ENCODE measurements around the gene PI4KA.

- no peak for TF ChIP-seq CTCF (IDR thresholded peaks at IDR 0.05)
- TF ChIP-seq ZFX (IDR thresholded peaks at IDR 0.05; ENCODE audit: borderline replicate concordance) = no peak
These were observed 115.8 kb downstream of the PI4KA start for GRCh38 chr22:20742764-20743163.
